ENCODE data around the gene ADRM1.

The ADRM1 gene

GRCh38 chr20:62325172-62325905 lies 22.5 kb downstream of the ADRM1 start:
- DNase-seq (ENCODE audit: low read depth), result no peak

- no peak for DNase-seq (ENCODE audit: low read depth)
Observed at GRCh38 chr20:62326559-62326958, 23.8 kb downstream of the ADRM1 start.

GRCh38 chr20:62326959-62327725 lies 24.3 kb downstream of the ADRM1 start:
- DNase-seq (ENCODE audit: low read depth), result no peak

- no peak for DNase-seq (ENCODE audit: low read depth)
Observed at GRCh38 chr20:62327726-62328495, 25.1 kb downstream of the ADRM1 start.

- no peak for DNase-seq (ENCODE audit: low read depth)
Observed at GRCh38 chr20:62328684-62329388, 26.0 kb downstream of the ADRM1 start.

GRCh38 chr20:62329389-62330377 lies 26.9 kb downstream of the ADRM1 start:
- DNase-seq (ENCODE audit: low read depth), result no peak

- no peak for DNase-seq (ENCODE audit: low read depth)
Observed at GRCh38 chr20:62330576-62331317, 27.9 kb downstream of the ADRM1 start.

- DNase-seq (ENCODE audit: low read depth), result no peak
Observed at GRCh38 chr20:62331347-62331746, 28.6 kb downstream of the ADRM1 start.

- DNase-seq (ENCODE audit: low read depth), result no peak
Observed at GRCh38 chr20:62332421-62332820, 29.6 kb downstream of the ADRM1 start.

GRCh38 chr20:62332989-62333819 lies 30.4 kb downstream of the ADRM1 start:
- DNase-seq (ENCODE audit: low read depth), result no peak

- no peak for DNase-seq (ENCODE audit: low read depth)
Observed at GRCh38 chr20:62333820-62334595, 31.2 kb downstream of the ADRM1 start.

- no peak for DNase-seq (ENCODE audit: low read depth)
Observed at GRCh38 chr20:62334881-62335280, 32.1 kb downstream of the ADRM1 start.

- DNase-seq (ENCODE audit: low read depth), result no peak
Observed at GRCh38 chr20:62335532-62335931, 32.7 kb downstream of the ADRM1 start.

GRCh38 chr20:62336329-62336728 lies 33.5 kb downstream of the ADRM1 start:
- DNase-seq (ENCODE audit: low read depth), result no peak

- no peak for DNase-seq (ENCODE audit: low read depth)
Observed at GRCh38 chr20:62336775-62337557, 34.2 kb downstream of the ADRM1 start.

- DNase-seq (ENCODE audit: low read depth), result no peak
Observed at GRCh38 chr20:62337558-62338293, 34.9 kb downstream of the ADRM1 start.

GRCh38 chr20:62338294-62338620 lies 35.5 kb downstream of the ADRM1 start:
- DNase-seq (ENCODE audit: low read depth), result no peak

All from activated gamma-delta T cell treated with anti-CD3 and anti-CD28 coated beads, Interleukin-2, amount 50 U/mL, for 16 hours (primary cell).